OCI-LY7 (cell line): Measurements from ENCODE around the gene LCK.

Source experiments
- EZH2phosphoT487 ChIP-seq: fragments of 200-600 bp; sonication (generic); IDR thresholded peaks from 2 replicates; pipeline ENCODE4 v1.6.1; 2018; ENCODE audit warnings: low read depth, borderline replicate concordance, mild to moderate bottlenecking, mixed run types, antibody characterized with exemption, low read length, moderate library complexity, mixed read lengths
- TF ChIP-seq, protein P1 (sequence below): fragments of 200-600 bp; sonication (generic); conservative IDR thresholded peaks from 2 replicates; pipeline ENCODE4 v1.5.1; 2014; ENCODE audit warnings: mild to moderate bottlenecking, antibody characterized with exemption, low read length, moderate library complexity, mixed read lengths

DNA sequence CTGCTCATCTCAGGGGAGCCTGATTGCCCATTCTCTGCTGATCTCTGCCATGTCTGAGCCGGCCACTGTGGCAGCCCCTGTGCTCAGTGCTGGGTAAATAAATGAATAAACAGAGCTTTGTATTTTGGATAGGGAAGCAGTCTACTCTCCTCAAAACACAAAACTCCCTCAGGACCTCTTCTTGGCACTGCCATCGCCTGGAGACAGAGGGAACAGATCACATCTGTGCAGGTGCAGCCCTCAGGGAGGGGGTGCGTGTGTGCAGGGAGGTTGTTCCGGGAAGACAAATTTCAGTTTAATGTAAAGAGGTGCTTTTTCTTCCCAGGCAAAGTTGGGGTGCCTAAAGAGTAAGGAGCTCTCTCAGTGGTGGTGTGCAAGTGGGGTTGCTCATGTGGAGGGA, 11.7 kb upstream of the LCK start:
- TF ChIP-seq, protein P1, sequence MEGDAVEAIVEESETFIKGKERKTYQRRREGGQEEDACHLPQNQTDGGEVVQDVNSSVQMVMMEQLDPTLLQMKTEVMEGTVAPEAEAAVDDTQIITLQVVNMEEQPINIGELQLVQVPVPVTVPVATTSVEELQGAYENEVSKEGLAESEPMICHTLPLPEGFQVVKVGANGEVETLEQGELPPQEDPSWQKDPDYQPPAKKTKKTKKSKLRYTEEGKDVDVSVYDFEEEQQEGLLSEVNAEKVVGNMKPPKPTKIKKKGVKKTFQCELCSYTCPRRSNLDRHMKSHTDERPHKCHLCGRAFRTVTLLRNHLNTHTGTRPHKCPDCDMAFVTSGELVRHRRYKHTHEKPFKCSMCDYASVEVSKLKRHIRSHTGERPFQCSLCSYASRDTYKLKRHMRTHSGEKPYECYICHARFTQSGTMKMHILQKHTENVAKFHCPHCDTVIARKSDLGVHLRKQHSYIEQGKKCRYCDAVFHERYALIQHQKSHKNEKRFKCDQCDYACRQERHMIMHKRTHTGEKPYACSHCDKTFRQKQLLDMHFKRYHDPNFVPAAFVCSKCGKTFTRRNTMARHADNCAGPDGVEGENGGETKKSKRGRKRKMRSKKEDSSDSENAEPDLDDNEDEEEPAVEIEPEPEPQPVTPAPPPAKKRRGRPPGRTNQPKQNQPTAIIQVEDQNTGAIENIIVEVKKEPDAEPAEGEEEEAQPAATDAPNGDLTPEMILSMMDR, result peak; percentile 31; the same call in 1 of the 2 replicates
- no peak for TF ChIP-seq EZH2phosphoT487
